Neural progenitor cell (in vitro differentiated cells): Measurements from ENCODE around the gene TSPAN13. TPM values are rescaled to one million over a fixed set of nuclear protein-coding genes. Genes with fewer than 3 reads are reported as not detected.

Experiments
- DNase-seq: peaks from one replicate; pipeline ENCODE4 v3.0.0-alpha.2; 2016; ENCODE audit warnings: low spot score
- H2AFZ ChIP-seq: fragments of 200-600 bp; sonication (generic); replicated peaks from 2 replicates; pipeline ENCODE4 v1.6.1; 2016; ENCODE audit warnings: antibody characterized with exemption
- H3F3A ChIP-seq: fragments of 200-600 bp; sonication (generic); 2 replicates; pipeline ENCODE4 v1.6.1; 2016; ENCODE audit warnings: antibody characterized with exemption, low read depth
- H3K27ac ChIP-seq: fragments of 200-600 bp; sonication (generic); 2 replicates; pipeline ENCODE4 v1.5.1; 2016; ENCODE audit warnings: mild to moderate bottlenecking
- H3K27me3 ChIP-seq: fragments of 200-600 bp; sonication (generic); 2 replicates; pipeline ENCODE4 v1.6.1; 2016; ENCODE audit warnings: mild to moderate bottlenecking, moderate library complexity
- H3K36me3 ChIP-seq: fragments of 200-600 bp; sonication (generic); 2 replicates; pipeline ENCODE4 v1.5.1; 2016
- H3K4me1 ChIP-seq: fragments of 200-600 bp; sonication (generic); 2 replicates; pipeline ENCODE4 v1.6.1; 2016; ENCODE audit warnings: mixed run types
- H3K4me2 ChIP-seq: fragments of 200-600 bp; sonication (generic); 2 replicates; pipeline ENCODE4 v1.6.1; 2016
- H3K4me3 ChIP-seq: fragments of 200-600 bp; sonication (generic); 2 replicates; pipeline ENCODE4 v1.5.1; 2016
- H3K79me2 ChIP-seq: fragments of 200-600 bp; sonication (generic); 2 replicates; pipeline ENCODE4 v1.6.1; 2016; ENCODE audit warnings: low read depth
- H3K9ac ChIP-seq: fragments of 200-600 bp; sonication (generic); 2 replicates; pipeline ENCODE4 v1.6.1; 2016
- H3K9me3 ChIP-seq: fragments of 200-600 bp; sonication (generic); 2 replicates; pipeline ENCODE4 v1.5.1; 2016; ENCODE audit warnings: low read depth
- H4K20me1 ChIP-seq: fragments of 200-600 bp; sonication (generic); 2 replicates; pipeline ENCODE4 v1.6.1; 2016; ENCODE audit warnings: low read depth
- H3K27ac Mint-ChIP-seq: 3 replicates; pipeline ENCODE4 v1.8.0; 2021; ENCODE audit warnings: mixed read lengths
- H3K27me3 Mint-ChIP-seq: 2 replicates; pipeline ENCODE4 v1.8.0; 2022; ENCODE audit warnings: low read depth, mild to moderate bottlenecking, inconsistent platforms, moderate library complexity, mixed read lengths; ENCODE audit not compliant: insufficient read depth
- H3K36me3 Mint-ChIP-seq: 3 replicates; pipeline ENCODE4 v1.8.0; 2021; ENCODE audit warnings: mixed read lengths
- H3K4me1 Mint-ChIP-seq: 3 replicates; pipeline ENCODE4 v1.8.0; 2021; ENCODE audit warnings: mixed read lengths
- H3K4me3 Mint-ChIP-seq: 3 replicates; pipeline ENCODE4 v1.8.0; 2021; ENCODE audit warnings: mild to moderate bottlenecking, moderate library complexity, mixed read lengths
- H3K9me3 Mint-ChIP-seq: 3 replicates; pipeline ENCODE4 v1.8.0; 2020; ENCODE audit warnings: mixed read lengths
- EZH2 ChIP-seq: fragments of 200-600 bp; sonication (generic); IDR thresholded peaks from 2 replicates; pipeline ENCODE4 v1.6.1; 2017; ENCODE audit warnings: antibody characterized with exemption, mild to moderate bottlenecking, moderate library complexity
- EZH2phosphoT487 ChIP-seq: fragments of 200-600 bp; sonication (generic); IDR thresholded peaks from 2 replicates; pipeline ENCODE4 v1.6.1; 2017; ENCODE audit warnings: antibody characterized with exemption
- total RNA-seq: library from RNA; depleted of rRNA; stranded (reverse); fragments of >200 nt; gene quantifications from 2 replicates; pipeline ENCODE4 v1.2.3, GENCODE V29; 2015; ENCODE audit warnings: low replicate concordance
- TF ChIP-seq, protein P1 (sequence below): fragments of 200-600 bp; sonication (generic); IDR thresholded peaks from 2 replicates; pipeline ENCODE4 v1.5.1; 2017; ENCODE audit warnings: antibody characterized with exemption, mild to moderate bottlenecking

TSPAN13 gene
- total RNA-seq, 1 donor from 2014 or later, result 41.2 TPM

DNA sequence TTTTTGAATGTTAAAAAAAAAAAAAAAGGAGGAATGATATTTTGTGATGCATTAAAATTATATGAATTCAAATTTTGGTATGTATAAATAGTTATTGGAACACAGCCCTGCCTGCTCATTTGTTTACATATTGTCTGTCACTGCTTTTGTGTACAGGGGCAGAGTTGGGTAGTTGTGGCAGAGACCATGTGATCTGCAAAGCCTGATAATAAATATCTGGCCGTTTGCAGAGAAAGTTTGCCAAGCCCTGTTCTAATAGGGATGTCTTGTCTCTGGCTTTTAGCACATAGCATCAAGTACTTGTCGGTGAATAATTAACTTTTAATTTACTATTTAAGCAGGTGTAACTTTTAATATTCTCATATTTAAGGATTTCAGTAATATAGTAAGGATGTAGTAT is 19.8 kb downstream of the TSPAN13 start:
- no peak for DNase-seq
- no peak overlapping the region for H3K9ac ChIP-seq
- no peak overlapping the region for H2AFZ ChIP-seq
- Mint-ChIP-seq H3K27me3 (no peaks in the 10 kb centered on the region), H3K9me3 (peaks cover 9% of the 10 kb centered on the region), H3K4me1 (peaks cover 4% of the 10 kb centered on the region), H3K36me3 (peaks cover 6% of the 10 kb centered on the region), H3K4me3 (no peak overlapping the region), H3K27ac (no peak overlapping the region)
- TF ChIP-seq, protein P1, sequence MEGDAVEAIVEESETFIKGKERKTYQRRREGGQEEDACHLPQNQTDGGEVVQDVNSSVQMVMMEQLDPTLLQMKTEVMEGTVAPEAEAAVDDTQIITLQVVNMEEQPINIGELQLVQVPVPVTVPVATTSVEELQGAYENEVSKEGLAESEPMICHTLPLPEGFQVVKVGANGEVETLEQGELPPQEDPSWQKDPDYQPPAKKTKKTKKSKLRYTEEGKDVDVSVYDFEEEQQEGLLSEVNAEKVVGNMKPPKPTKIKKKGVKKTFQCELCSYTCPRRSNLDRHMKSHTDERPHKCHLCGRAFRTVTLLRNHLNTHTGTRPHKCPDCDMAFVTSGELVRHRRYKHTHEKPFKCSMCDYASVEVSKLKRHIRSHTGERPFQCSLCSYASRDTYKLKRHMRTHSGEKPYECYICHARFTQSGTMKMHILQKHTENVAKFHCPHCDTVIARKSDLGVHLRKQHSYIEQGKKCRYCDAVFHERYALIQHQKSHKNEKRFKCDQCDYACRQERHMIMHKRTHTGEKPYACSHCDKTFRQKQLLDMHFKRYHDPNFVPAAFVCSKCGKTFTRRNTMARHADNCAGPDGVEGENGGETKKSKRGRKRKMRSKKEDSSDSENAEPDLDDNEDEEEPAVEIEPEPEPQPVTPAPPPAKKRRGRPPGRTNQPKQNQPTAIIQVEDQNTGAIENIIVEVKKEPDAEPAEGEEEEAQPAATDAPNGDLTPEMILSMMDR, result no peak
- TF ChIP-seq EZH2phosphoT487 (no peak), EZH2 (no peak)
- H3K4me3 ChIP-seq, result no peak overlapping the region
- no peaks in the 10 kb centered on the region for H3K27me3 ChIP-seq
- H3K4me2 ChIP-seq, result no peak overlapping the region
- H4K20me1 ChIP-seq, result peaks cover 2% of the 10 kb centered on the region
- peaks cover 15% of the 10 kb centered on the region for H3K4me1 ChIP-seq
- H3K79me2 ChIP-seq, result no peaks in the 10 kb centered on the region
- no peaks in the 10 kb centered on the region for H3K36me3 ChIP-seq
- no peaks in the 10 kb centered on the region for H3K9me3 ChIP-seq
- no peak overlapping the region for H3K27ac ChIP-seq
- H3F3A ChIP-seq, result peaks cover 8% of the 10 kb centered on the region

DNA sequence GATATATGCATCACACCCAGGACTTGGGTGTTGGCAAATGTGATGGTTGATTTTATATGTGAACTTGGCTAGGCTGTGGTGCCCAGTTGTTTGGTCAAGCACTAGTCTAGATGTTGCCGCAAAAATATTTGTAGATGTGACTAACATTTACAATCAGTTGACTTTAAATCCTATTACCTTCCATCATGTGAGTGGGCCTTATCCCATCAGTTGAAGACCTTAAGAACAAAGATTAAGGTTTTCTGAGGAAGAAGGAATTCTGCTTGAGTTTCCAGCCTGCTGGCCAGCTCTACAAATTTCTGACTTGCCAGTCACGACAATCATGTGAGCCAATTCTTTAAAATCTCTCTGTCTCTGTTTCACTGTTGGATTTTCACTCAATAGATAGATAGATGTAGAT is 20.3 kb downstream of the TSPAN13 start:
- no peak for DNase-seq
- Mint-ChIP-seq H3K36me3 (peaks cover 6% of the 10 kb centered on the region), H3K4me1 (peaks cover 7% of the 10 kb centered on the region), H3K4me3 (no peak overlapping the region), H3K27me3 (no peaks in the 10 kb centered on the region), H3K9me3 (peaks cover 9% of the 10 kb centered on the region), H3K27ac (no peak overlapping the region)
- no peak overlapping the region for H2AFZ ChIP-seq
- H3K9me3 ChIP-seq, result no peaks in the 10 kb centered on the region
- no peaks in the 10 kb centered on the region for H3K79me2 ChIP-seq
- H3K4me3 ChIP-seq, result no peak overlapping the region
- TF ChIP-seq EZH2phosphoT487 (no peak), EZH2 (no peak)
- TF ChIP-seq, protein P1, result no peak
- H3K36me3 ChIP-seq, result no peaks in the 10 kb centered on the region
- peaks cover 8% of the 10 kb centered on the region for H3F3A ChIP-seq
- no peaks in the 10 kb centered on the region for H3K27me3 ChIP-seq
- H3K4me1 ChIP-seq, result peaks cover 21% of the 10 kb centered on the region
- H3K4me2 ChIP-seq, result no peak overlapping the region
- H3K9ac ChIP-seq, result no peak overlapping the region
- H3K27ac ChIP-seq, result no peak overlapping the region
- H4K20me1 ChIP-seq, result peaks cover 2% of the 10 kb centered on the region

DNA sequence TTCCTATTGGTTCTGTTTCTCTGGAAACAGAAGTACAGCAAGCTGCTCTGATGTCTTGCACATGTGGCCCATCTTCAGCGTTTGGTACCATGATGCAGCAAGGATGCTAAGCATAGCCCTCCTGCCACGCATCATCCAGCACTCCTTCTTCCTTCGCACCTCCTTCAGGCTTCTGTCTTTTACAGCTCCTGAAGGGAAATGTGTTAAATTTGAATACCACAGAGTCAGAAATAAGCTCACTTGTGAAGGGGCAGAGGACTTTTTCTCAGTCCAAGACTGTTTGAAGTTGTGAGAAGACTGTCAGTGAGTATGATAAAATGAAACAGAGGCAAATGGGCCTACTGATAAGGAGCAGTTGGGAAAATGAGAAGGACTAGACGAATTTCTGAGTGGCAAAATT is 20.7 kb downstream of the TSPAN13 start:
- Histone ChIP-seq H3K4me2 (no peak overlapping the region), H4K20me1 (peaks cover 2% of the 10 kb centered on the region), H3K36me3 (no peaks in the 10 kb centered on the region), H3F3A (peaks cover 8% of the 10 kb centered on the region), H3K27me3 (no peaks in the 10 kb centered on the region), H3K9me3 (no peaks in the 10 kb centered on the region), H3K79me2 (no peaks in the 10 kb centered on the region), H3K4me1 (peaks cover 25% of the 10 kb centered on the region), H3K27ac (no peak overlapping the region), H3K4me3 (no peak overlapping the region), H3K9ac (no peak overlapping the region), H2AFZ (no peak overlapping the region)
- no peak for DNase-seq
- Mint-ChIP-seq H3K27ac (no peak overlapping the region), H3K4me3 (no peak overlapping the region), H3K9me3 (peaks cover 7% of the 10 kb centered on the region), H3K36me3 (peaks cover 5% of the 10 kb centered on the region), H3K4me1 (peaks cover 7% of the 10 kb centered on the region), H3K27me3 (no peaks in the 10 kb centered on the region)
- TF ChIP-seq, protein P1, result no peak
- TF ChIP-seq EZH2phosphoT487 (no peak), EZH2 (no peak)
